Activated T-cell treated with anti-CD3 and anti-CD28 coated beads, Interleukin-2, amount 50 U/mL, for 1 hour (primary cell): ENCODE measurements around the gene TAF11L11.
"Not testable (repeated sequence)": the region's sequence is repeated elsewhere in the genome, so short reads cannot be mapped to it uniquely, and the experiment has no call there.

Source experiments
- DNase-seq: peaks from one replicate; pipeline ENCODE4 v3.0.0-alpha.2; 2020

TAF11L11 gene

DNA sequence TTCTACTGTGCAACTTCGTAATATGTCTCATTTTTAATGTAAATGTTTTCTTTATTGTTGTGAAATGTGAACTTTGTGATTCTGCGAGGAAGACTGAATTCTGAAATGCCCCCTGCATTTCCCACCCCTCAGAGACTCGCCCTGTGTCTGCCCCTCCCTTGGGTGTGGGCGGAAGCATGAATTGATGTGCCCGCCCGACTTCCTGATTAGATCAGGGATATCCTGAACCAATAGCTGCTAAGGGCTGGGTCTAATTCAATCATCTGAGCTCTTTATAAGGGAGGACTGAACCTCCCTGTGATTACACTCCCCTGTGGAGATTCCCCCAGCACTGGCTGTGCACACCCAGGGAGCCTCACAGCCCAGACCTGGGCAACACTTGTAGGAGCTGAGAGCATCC lies at the start of gene TAF11L11:
TSS of gene TAF11L11 (plus strand) at position 304 of the 400 bp plus-strand sequence.
- DNase-seq: not testable (repeated sequence)

DNA sequence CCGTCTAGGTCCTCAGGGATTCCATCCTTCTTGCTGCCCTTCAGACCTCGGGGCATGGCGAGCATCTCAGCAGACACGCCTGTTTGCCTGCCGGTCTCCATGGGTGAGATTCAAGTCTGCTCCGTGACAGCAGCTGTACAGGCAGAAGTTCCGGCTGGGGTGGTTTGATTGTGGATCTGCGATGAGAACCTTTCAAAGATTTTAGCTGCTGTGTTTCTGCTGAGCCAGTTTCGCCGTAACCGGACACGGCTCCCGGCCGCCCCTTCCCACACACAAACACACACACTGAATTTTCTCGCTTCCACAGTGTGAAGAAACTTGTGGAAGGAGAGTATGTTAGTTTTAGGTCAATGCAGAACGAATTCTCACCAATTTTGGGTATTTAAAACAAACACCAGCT lies 18.3 kb upstream of the TAF11L11 start, which contains the start of gene TAF11L7:
TSS of gene TAF11L7 (minus strand) at position 101 of the 400 bp plus-strand sequence.
- DNase-seq: not testable (repeated sequence)

DNA sequence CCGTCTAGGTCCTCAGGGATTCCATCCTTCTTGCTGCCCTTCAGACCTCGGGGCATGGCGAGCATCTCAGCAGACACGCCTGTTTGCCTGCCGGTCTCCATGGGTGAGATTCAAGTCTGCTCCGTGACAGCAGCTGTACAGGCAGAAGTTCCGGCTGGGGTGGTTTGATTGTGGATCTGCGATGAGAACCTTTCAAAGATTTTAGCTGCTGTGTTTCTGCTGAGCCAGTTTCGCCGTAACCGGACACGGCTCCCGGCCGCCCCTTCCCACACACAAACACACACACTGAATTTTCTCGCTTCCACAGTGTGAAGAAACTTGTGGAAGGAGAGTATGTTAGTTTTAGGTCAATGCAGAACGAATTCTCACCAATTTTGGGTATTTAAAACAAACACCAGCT lies 13.1 kb upstream of the TAF11L11 start, which contains the start of gene TAF11L8:
TSS of gene TAF11L8 (minus strand) at position 101 of the 400 bp plus-strand sequence.
- DNase-seq: not testable (repeated sequence)

GRCh38 chr5:17594255-17594654 lies 9.7 kb upstream of the TAF11L11 start, which contains the start of gene TAF11L9:
Gene TAF11L9 (minus strand): TSS chr5:17594394.
- not testable (repeated sequence) for DNase-seq

- not testable (repeated sequence) for DNase-seq
Observed at GRCh38 chr5:17597728-17598127, 6.3 kb upstream of the TAF11L11 start, which contains the start of gene TAF11L10. Gene TAF11L10 (minus strand): TSS chr5:17597828.

DNA sequence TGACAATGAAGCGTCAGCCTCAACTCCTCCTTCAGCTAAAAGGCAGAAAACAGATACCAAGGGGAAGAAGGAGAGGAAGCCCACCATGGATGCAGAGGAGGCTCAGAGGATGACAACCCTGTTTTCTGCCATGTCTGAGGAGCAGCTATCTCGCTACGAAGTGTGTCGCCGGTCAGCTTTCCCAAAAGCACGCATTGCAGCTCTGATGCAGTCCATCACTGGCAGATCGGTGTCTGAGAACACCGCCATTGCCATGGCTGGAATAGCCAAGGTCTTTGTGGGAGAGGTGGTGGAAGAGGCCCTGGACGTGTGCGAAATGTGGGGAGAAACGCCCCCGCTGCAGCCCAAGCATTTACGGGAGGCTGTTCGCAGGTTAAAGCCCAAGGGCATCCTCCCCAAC lies 968 bp downstream of the TAF11L11 start:
- DNase-seq: no peak

DNA sequence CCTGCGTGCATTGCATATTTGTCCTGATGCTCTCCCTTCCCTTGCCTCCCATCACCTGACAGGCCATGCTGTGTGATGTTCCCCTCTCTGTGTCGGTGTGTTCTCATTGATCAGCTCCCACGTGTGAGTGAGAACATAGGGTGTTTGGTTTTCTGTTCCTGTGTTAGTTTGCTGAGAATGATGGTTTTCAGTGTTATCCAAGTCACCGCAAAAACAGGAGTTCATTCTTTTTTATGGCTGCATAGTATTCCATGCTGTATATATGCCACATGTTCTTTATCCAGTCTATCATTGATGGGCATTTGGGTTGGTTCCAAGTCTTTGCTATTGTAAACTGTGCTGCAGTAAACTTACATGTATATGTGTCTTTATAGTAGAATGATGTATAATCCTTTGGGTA lies 3.5 kb downstream of the TAF11L11 start:
- DNase-seq: not testable (repeated sequence)

DNA sequence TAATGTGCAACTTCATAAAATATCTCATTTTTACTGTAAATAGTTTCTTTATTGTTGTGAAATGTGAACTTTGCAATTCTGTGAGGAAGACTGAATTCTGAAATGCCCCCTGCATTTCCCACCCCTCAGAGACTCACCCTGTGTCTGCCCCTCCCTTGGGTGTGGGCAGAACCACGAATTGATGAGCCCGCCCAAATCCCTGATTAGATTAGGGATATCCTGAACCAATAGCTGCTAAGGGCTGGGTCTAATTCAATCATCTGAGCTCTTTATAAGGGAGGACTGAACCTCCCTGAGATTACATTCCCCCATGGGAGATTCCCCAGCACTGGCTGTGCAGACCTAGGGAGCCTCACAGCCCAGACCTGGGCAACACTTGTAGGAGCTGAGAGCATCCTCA lies 6.1 kb downstream of the TAF11L11 start, which contains the start of gene TAF11L12:
TSS of gene TAF11L12 (plus strand) at position 301 of the 400 bp plus-strand sequence.
- DNase-seq: not testable (repeated sequence)

DNA sequence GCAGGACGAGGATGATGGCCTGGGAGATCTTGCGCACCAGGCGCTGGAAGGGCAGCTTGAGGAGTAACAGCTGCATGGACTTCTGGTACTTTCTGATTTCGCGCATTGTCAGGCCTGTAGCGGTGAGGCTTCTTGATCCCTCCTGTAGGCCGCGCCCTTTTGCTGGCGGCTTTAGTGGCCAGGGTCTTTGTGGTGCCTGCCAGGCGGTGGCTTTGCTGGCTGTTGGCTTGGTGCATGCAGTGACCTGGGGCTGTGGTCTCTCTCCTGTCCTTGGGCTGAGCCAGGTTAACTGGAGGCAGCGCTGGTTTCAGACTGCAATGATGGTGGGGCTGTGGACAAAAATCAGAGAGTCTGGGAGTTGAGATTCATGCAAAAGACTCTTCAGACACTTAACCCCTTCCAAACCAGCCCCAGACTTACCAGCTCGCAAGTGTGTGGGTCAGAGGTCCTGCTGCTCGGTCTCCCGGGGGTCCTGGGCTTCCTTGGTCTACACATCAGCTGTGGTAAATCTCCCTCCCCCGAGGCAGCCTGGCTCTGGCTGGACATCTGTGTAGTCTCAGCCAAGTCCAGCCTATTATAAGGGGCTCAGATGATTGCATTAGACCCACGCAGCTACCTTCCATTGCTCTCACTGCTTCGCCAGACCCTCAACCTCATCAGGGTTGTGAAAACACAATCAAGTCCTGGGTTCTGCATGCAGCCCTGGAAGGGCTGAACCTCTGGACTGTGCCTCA lies 11.1 kb downstream of the TAF11L11 start:
- DNase-seq: no peak

GRCh38 chr5:17619354-17619753 lies 15.4 kb downstream of the TAF11L11 start:
- no peak for DNase-seq

GRCh38 chr5:17620627-17621026 lies 16.6 kb downstream of the TAF11L11 start:
- DNase-seq: no peak

DNA sequence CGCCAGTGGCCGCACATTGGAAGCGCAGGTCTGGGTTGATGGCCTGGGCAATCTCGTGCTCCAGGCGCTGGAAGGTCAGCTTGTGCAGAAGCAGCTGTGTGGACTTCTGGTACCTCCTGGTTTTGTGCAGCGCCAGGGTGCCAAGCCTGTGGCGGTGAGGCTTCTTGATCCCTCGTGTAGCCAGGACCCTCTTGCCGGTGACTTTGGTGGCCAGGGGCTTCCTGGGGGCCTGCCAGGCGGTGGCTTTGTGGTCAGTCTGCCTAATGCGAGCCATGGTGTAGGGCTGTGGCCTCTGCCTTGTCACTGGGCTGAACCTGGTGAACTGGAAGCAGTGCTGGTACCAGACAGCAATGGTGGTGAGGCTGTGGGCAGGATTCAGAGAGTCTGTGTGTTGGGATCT lies 21.7 kb downstream of the TAF11L11 start:
- no peak for DNase-seq

DNA sequence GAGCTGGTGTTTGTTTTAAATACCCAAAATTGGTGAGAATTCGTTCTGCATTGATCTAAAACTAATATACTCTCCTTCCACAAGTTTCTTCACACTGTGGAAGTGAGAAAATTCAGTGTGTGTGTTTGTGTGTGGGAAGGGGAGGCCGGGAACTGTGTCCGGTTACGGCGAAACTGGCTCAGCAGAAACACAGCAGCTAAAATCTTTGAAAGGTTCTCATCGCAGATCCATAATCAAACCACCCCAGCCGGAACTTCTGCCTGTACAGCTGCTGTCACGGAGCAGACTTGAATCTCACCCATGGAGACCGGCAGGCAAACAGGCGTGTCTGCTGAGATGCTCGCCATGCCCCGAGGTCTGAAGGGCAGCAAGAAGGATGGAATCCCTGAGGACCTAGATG lies 27.8 kb downstream of the TAF11L11 start, which contains the start of gene TAF11L13:
TSS of gene TAF11L13 (plus strand) at position 301 of the 400 bp plus-strand sequence.
- DNase-seq: not testable (repeated sequence)

GRCh38 chr5:17634160-17634559 lies 30.2 kb downstream of the TAF11L11 start, which contains the start of gene TAF11L14:
Gene TAF11L14 (plus strand): TSS chr5:17634460.
- DNase-seq: no peak

GRCh38 chr5:17649232-17649631 lies 45.2 kb downstream of the TAF11L11 start:
- not testable (repeated sequence) for DNase-seq

DNA sequence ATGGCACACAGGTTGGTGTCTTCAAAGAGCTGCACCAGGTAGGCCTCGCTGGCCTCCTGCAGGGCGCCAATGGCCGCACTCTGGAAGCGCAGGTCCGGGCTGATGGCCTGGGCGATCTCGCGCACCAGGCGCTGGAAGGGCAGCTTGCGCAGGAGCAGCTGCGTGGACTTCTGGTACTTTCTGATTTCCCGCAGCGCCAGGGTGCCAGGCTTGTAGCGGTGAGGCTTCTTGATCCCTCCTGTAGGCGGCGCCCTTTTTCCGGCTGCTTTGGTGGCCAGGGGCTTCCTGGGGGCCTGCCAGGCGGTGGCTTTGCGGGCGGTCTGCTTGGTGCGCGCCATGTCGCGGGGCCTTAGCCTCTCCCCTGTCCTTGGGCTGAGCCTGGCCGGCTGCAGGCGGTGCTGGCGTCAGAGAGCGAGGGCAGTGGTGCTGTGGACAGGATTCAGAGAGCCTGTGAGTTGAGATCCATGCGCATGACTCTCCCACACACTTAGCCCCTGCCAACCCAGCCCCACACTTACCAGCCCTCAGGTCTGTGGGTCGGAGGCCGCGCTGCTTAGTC lies 51.3 kb downstream of the TAF11L11 start:
- DNase-seq: not testable (repeated sequence)
